Uterus (tissue), 4 donors: Measurements from ENCODE around the gene CCDC157. TPM values are rescaled to one million over a fixed set of nuclear protein-coding genes. Genes with fewer than 3 reads are reported as not detected.
A peak's percentile ranks its signal among the peaks of the same experiment; 100 is the strongest.

Experiments used
- DNase-seq, 2 donors: peaks; one replicate each; pipeline ENCODE4 v3.0.0-alpha.2; 2019 to 2020
- H3K27ac ChIP-seq, 2 donors: fragments of 200-600 bp; sonication (generic); 1 replicate in 1 of 2; 2 replicates in 1 of 2; pipeline ENCODE4 v1.5.1; 2016 to 2018
- H3K27me3 ChIP-seq, 2 donors: fragments of 200-600 bp; sonication (generic); one replicate each; pipeline ENCODE4 v1.5.1; 2018 to 2019; ENCODE audit warnings: control low read depth in 1 of 2
- H3K36me3 ChIP-seq, 2 donors: fragments of 200-600 bp; sonication (generic); one replicate each; pipeline ENCODE4 v1.5.1; 2019; ENCODE audit warnings: control low read depth in 1 of 2
- H3K4me1 ChIP-seq, 2 donors: fragments of 200-600 bp; sonication (generic); one replicate each; pipeline ENCODE4 v1.5.1; 2018 to 2019; ENCODE audit warnings: control low read depth in 1 of 2
- H3K4me3 ChIP-seq, 2 donors: fragments of 200-600 bp; sonication (generic); 1 replicate in 1 of 2; 2 replicates in 1 of 2; pipeline ENCODE4 v1.5.1; 2018 to 2019; ENCODE audit warnings: mild to moderate bottlenecking in 1 of 2
- H3K9me3 ChIP-seq, 2 donors: fragments of 200-600 bp; sonication (generic); one replicate each; pipeline ENCODE4 v1.5.1; 2019; ENCODE audit warnings: control low read depth in 1 of 2
- POLR2A ChIP-seq, 2 donors: fragments of 450-650 bp; IDR thresholded peaks; one replicate each; pipeline ENCODE4 v1.6.1; 2016; ENCODE audit warnings: antibody characterized with exemption in 2 of 2, mild to moderate bottlenecking in 1 of 2, moderate library complexity in 1 of 2
- intact Hi-C: fragments of 100-400 bp; cut with DNase I; formaldehyde crosslinking; loops from one replicate; pipeline ENCODE4 v1.15.1; 2023; ENCODE audit warnings: low total_unique reads
- small RNA-seq: library from RNA; depleted of rRNA; stranded (forward); fragments of <200 nt; gene quantifications from one replicate; pipeline ENCODE3, GENCODE V24; 2016
- total RNA-seq, 4 donors: library from RNA; depleted of rRNA in 3 of 4; stranded (reverse); fragments of >200 nt in 3 of 4; gene quantifications; one replicate each; pipeline versions ENCODE4 v1.1.0 to v1.2.4, GENCODE V29; 2014 to 2023
- TF ChIP-seq, protein P1 (sequence below), 4 experiments: fragments of 200-600 bp in 2 of 4; fragments of 450-650 bp in 2 of 4; sonication (generic) in 2 of 4; IDR thresholded peaks; one replicate each; pipeline ENCODE4 v1.5.1; 2016 to 2019; ENCODE audit warnings: antibody characterized with exemption in 4 of 4, mild to moderate bottlenecking in 2 of 4, moderate library complexity in 1 of 4
- donor health status: DM: yes; HTN: yes; CAD: no.

CCDC157 gene
- total RNA-seq, 4 donors from 2014 or later, result 2.9 to 6.8 (median 4.6) TPM; not detected in 1

DNA sequence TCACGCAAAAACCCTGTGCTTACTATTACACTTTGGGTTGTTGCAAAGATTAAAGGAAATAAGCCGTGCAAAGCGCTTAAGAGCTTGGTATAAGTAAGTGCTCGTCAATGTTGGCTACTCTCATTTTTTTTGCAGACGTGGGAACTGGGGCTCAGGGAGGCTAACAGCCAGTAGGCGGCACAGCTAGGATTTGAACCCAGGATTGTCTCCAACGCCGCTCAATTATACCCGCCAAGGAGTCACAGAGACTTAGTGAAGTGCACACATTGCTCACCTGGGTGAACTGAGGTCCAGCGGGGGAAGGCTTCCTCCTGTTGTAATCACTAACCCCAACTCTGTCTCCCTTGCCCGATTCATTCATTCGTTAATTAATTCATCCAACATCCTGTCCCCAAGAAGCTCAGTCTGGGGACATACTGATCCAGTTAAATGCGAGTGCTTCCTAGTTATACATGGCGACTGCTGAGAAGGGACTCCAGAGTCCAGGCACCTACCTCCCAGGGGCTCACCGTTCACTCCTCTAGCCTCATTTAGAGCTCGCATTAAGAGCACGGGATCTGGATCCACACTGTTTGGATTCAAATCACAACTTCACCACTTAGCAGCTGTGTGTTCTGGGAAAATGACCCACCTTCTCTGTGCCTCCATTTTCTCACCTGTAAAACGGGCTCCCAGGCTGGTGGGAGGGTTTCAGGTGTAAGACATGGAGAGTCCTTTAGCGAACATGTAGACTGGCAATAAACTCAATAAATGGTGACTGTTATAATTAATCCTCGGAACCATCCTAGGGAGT is 67.9 kb downstream of the CCDC157 start:
- intact Hi-C loops, result no loop called here
- DNase-seq, result peak in 1 of 2 donors; percentile 22
- H3K27me3 ChIP-seq, result no peaks in the 10 kb centered on the region
- H3K4me1 ChIP-seq, result peaks cover 0 to 21% of the 10 kb centered on the region in 2 donors
- H3K36me3 ChIP-seq, result no peaks in the 10 kb centered on the region
- H3K9me3 ChIP-seq, result no peaks in the 10 kb centered on the region
- H3K27ac ChIP-seq, result peak overlapping the region; percentile 83 to 95
- H3K4me3 ChIP-seq, result peak overlapping the region; percentile 64 to 65
- TF ChIP-seq, protein P1, sequence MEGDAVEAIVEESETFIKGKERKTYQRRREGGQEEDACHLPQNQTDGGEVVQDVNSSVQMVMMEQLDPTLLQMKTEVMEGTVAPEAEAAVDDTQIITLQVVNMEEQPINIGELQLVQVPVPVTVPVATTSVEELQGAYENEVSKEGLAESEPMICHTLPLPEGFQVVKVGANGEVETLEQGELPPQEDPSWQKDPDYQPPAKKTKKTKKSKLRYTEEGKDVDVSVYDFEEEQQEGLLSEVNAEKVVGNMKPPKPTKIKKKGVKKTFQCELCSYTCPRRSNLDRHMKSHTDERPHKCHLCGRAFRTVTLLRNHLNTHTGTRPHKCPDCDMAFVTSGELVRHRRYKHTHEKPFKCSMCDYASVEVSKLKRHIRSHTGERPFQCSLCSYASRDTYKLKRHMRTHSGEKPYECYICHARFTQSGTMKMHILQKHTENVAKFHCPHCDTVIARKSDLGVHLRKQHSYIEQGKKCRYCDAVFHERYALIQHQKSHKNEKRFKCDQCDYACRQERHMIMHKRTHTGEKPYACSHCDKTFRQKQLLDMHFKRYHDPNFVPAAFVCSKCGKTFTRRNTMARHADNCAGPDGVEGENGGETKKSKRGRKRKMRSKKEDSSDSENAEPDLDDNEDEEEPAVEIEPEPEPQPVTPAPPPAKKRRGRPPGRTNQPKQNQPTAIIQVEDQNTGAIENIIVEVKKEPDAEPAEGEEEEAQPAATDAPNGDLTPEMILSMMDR (IDR thresholded peaks at IDR 0.05), result no peak
- no peak for TF ChIP-seq POLR2A (IDR thresholded peaks at IDR 0.05)

DNA sequence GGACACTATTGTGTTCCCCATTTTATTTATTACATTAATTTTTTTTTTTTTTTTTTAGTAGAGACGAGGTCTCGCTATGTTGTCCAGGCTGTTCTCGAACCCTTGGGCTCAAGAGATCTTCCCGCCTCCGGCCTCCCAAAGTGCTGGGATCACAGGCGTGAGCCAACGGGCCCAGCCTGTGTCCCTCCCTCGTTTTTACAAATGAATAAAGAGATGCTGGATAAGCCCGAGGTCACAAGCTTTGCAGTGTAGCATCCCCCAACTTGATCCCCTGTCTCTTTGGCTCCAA is 68.5 kb downstream of the CCDC157 start:
- no peak for DNase-seq
- TF ChIP-seq, protein P1 (IDR thresholded peaks at IDR 0.05), result no peak
- TF ChIP-seq POLR2A (IDR thresholded peaks at IDR 0.05), result no peak
- intact Hi-C loops, result no loop called here
- no peaks in the 10 kb centered on the region for H3K9me3 ChIP-seq
- no peaks in the 10 kb centered on the region for H3K27me3 ChIP-seq
- peak overlapping the region; percentile 50 to 63 for H3K4me3 ChIP-seq
- peaks cover 0 to 21% of the 10 kb centered on the region in 2 donors for H3K4me1 ChIP-seq
- peak overlapping the region; percentile 67 to 74 for H3K27ac ChIP-seq
- no peaks in the 10 kb centered on the region for H3K36me3 ChIP-seq

DNA sequence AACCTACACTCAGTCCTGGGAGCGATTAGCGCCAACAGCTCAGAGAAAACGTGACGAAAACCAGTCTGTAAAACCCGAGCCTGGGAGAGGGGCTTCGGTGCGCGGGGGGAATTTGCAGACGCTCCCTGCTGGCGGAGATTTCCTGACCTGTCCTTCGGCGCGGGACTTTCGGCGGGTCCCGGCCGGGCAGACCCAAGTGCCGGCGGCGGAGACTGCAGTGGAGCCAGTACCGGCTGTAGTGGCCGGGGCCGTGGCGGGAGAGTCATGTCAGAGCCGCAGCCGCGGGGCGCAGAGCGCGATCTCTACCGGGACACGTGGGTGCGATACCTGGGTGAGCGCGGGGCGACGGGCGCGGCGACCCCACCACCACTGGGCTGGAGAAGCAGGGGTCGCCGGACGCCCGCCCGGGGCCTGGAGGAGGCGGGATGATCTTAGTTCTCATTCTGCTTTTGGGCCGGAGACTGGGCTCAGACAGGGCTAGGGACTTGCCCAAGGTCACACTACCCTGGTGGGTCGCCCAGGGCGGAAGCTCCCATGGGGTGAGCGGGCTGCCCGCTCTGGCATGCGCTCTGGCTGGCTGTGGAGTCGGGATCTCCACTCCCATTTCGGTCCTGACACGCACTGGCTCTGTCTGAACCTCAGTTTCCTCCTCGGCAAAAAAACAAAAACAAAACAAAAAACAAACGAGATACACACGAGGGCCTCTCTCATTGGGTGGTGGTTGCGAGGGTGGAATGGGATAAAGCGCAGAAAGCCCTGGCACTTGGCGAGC is 69.0 kb downstream of the CCDC157 start, which contains the start of gene MTFP1:
Gene MTFP1 (plus strand): TSS at position 153 of the 772 bp plus-strand sequence. CDS start 112 bp downstream, at position 265.
- Histone ChIP-seq H3K4me1 (peaks cover 0 to 21% of the 10 kb centered on the region in 2 donors), H3K9me3 (no peaks in the 10 kb centered on the region), H3K27ac (peak within 1 kb of the TSS; percentile 67 to 83), H3K4me3 (peak within 1 kb of the TSS; percentile 64 to 65), H3K27me3 (no peaks in the 10 kb centered on the region), H3K36me3 (no peaks in the 10 kb centered on the region)
- TF ChIP-seq, protein P1 (IDR thresholded peaks at IDR 0.05), result no peak
- no peak for TF ChIP-seq POLR2A (IDR thresholded peaks at IDR 0.05)
- peak; percentile 47 to 64 for DNase-seq
- intact Hi-C loops, result no loop called here

Small RNA genes lying within 50 kb of the gene (small RNA-seq; reads per million reads assigned to genes)
- gene AC004832.3 (not detected), gene RNU6-564P (not detected)

Other genes with a start within 250 kb of the CCDC157 start
- 1 to 10 TPM in 2 of 4 donors, under 1 TPM in 1, not detected in 1; under 0.01 to 3.0 (median 1.5) TPM for gene LIF, start 110.2 kb upstream of the CCDC157 start, total RNA-seq
- 1 to 10 TPM in 1 of 4 donors, under 1 TPM in 2, not detected in 1; 0.76 to 8.8 (median 0.76) TPM for gene OSM, start 90.2 kb upstream of the CCDC157 start, total RNA-seq
- gene CASTOR1, start 67.5 kb upstream of the CCDC157 start, total RNA-seq, result 10 to 100 TPM; 15.8 to 67.1 (median 27.7) TPM
- gene TBC1D10A, start 30.1 kb upstream of the CCDC157 start, total RNA-seq, result 10 to 100 TPM in 2 of 4 donors, 1 to 10 TPM in 2; 2.8 to 33.6 (median 10.0) TPM
- 100 to 1,000 TPM in 1 of 4 donors, 10 to 100 TPM in 3; 19.5 to 185 (median 40.2) TPM for gene SF3A1, start 113 bp upstream of the CCDC157 start, total RNA-seq
- gene RNF215, start 30.4 kb downstream of the CCDC157 start, total RNA-seq, result 10 to 100 TPM in 3 of 4 donors, 1 to 10 TPM in 1; 8.2 to 25.9 (median 18.9) TPM
- 10 to 100 TPM in 2 of 4 donors, 1 to 10 TPM in 1, not detected in 1; 7.8 to 45.9 (median 23.1) TPM for gene SEC14L2, start 40.0 kb downstream of the CCDC157 start, total RNA-seq
- gene MTFP1, start 68.8 kb downstream of the CCDC157 start, total RNA-seq, result 1 to 10 TPM in 3 of 4 donors, not detected in 1; 1.2 to 5.5 (median 3.2) TPM
- not detected for gene SEC14L3, start 115.0 kb downstream of the CCDC157 start, total RNA-seq
- gene SEC14L4, start 148.7 kb downstream of the CCDC157 start, total RNA-seq, result under 1 TPM in 1 of 4 donors, not detected in 3; 0.41 TPM
- 1 to 10 TPM in 2 of 4 donors, under 1 TPM in 1, not detected in 1; under 0.01 to 4.8 (median 4.0) TPM for gene SEC14L6, start 189.7 kb downstream of the CCDC157 start, total RNA-seq
- gene GAL3ST1, start 217.7 kb downstream of the CCDC157 start, total RNA-seq, result 1 to 10 TPM in 2 of 4 donors, under 1 TPM in 1, not detected in 1; 0.26 to 6.6 (median 1.2) TPM
- 10 to 100 TPM; 13.5 to 67.5 (median 44.9) TPM for gene PES1, start 234.9 kb downstream of the CCDC157 start, total RNA-seq